ENCODE measurements around the gene ZDHHC3. TPM values are rescaled to one million over a fixed set of nuclear protein-coding genes. Genes with fewer than 3 reads are reported as not detected.

The ZDHHC3 gene
- total and polyA plus RNA-seq, 12 donors: 30.1 to 148 (median 95.8) TPM

DNA sequence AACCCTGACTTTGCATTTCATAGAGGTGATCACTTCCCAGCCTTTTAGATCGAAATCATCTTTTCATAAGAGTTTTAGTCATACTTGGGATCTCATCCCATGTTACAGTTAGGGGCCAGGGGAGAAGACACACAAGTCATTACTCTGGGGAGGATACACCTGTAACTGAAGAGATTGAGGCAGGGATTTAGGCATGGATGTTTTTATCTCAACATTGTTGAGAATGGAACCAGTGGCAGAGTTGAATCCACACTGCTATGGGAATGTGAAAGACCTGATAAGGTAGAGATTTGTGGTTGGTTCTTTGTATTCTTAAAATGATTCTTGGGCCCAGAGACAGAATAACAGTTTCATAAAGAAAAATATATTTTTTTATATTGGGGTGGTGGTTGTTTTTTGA, 33.9 kb upstream of the ZDHHC3 start:
- 94 to 100% (median 97%) methylated on average over 1 of the region's 1 CpG for WGBS, 4 donors
- Histone ChIP-seq H3K27ac (peak overlapping the region in 4 of 5 donors; percentile 50 to 89 (median 86)), H3K27me3 (no peaks in the 10 kb centered on the region), H3K36me3 (replicated peaks in 1 of 2) (peaks cover 0 to 26% of the 10 kb centered on the region in 2 donors), H3K4me3 (no peak overlapping the region), H3K4me1 (replicated peaks in 1 of 2) (peaks cover 34 to 51% of the 10 kb centered on the region in 2 donors), H3K9me3 (replicated peaks in 1 of 3) (no peaks in the 10 kb centered on the region)
- no peak for DNase-seq
- intact Hi-C loops (cut with DNase I): no loop called here
- TF ChIP-seq CTCF (IDR thresholded peaks at IDR 0.05): no peak
- TF ChIP-seq POLR2A (IDR thresholded peaks at IDR 0.05): no peak

- Histone ChIP-seq H3K4me1 (replicated peaks in 1 of 2) (peaks cover 25 to 36% of the 10 kb centered on the region in 2 donors), H3K36me3 (replicated peaks in 1 of 2) (peaks cover 0 to 36% of the 10 kb centered on the region in 2 donors), H3K27ac (peak overlapping the region in 2 of 5 donors; percentile 36 to 88), H3K4me3 (no peak overlapping the region), H3K27me3 (no peaks in the 10 kb centered on the region), H3K9me3 (replicated peaks in 1 of 3) (no peaks in the 10 kb centered on the region)
- DNase-seq: no peak
- TF ChIP-seq POLR2A (IDR thresholded peaks at IDR 0.05) (no peak), CTCF (IDR thresholded peaks at IDR 0.05) (no peak)
- 93 to 100% (median 98%) methylated on average over 1 of the region's 1 CpG for WGBS, 4 donors
- intact Hi-C loops (cut with DNase I): no loop called here
These were observed 32.1 kb upstream of the ZDHHC3 start for GRCh38 chr3:45008117-45008516.

GRCh38 chr3:45007091-45007490, 31.1 kb upstream of the ZDHHC3 start:
- 93 to 96% (median 94%) methylated on average over 8 of the region's 8 CpGs for WGBS, 4 donors
- DNase-seq: no peak
- Histone ChIP-seq H3K4me3 (no peak overlapping the region), H3K27ac (peak overlapping the region in 1 of 5 donors; percentile 36), H3K4me1 (replicated peaks in 1 of 2) (peaks cover 15 to 26% of the 10 kb centered on the region in 2 donors), H3K27me3 (no peaks in the 10 kb centered on the region), H3K9me3 (replicated peaks in 1 of 3) (no peaks in the 10 kb centered on the region), H3K36me3 (replicated peaks in 1 of 2) (peaks cover 0 to 42% of the 10 kb centered on the region in 2 donors)
- TF ChIP-seq CTCF (IDR thresholded peaks at IDR 0.05) (no peak), POLR2A (IDR thresholded peaks at IDR 0.05) (no peak)
- intact Hi-C loops (cut with DNase I): no loop called here

GRCh38 chr3:45003859-45004258, 27.9 kb upstream of the ZDHHC3 start:
- WGBS, 4 donors: 78 to 91% (median 86%) methylated on average over 2 of the region's 2 CpGs
- Histone ChIP-seq H3K27ac (peak overlapping the region in 1 of 5 donors; percentile 7), H3K9me3 (replicated peaks in 1 of 3) (no peaks in the 10 kb centered on the region), H3K4me1 (replicated peaks in 1 of 2) (peaks cover 8 to 22% of the 10 kb centered on the region in 2 donors), H3K4me3 (no peak overlapping the region), H3K27me3 (no peaks in the 10 kb centered on the region), H3K36me3 (replicated peaks in 1 of 2) (peaks cover 0 to 66% of the 10 kb centered on the region in 2 donors)
- TF ChIP-seq POLR2A (IDR thresholded peaks at IDR 0.05) (no peak), CTCF (IDR thresholded peaks at IDR 0.05) (no peak)
- intact Hi-C loops (cut with DNase I): no loop called here
- no peak for DNase-seq

All from adrenal gland (tissue), 12 donors.